Activated T-cell treated with anti-CD3 and anti-CD28 coated beads, Interleukin-2, amount 50 U/mL, for 24 hours (primary cell): ENCODE measurements around the gene TBC1D3B.
"Not testable (repeated sequence)": the region's sequence is repeated elsewhere in the genome, so short reads cannot be mapped to it uniquely, and the experiment has no call there.

Experiments
- DNase-seq: peaks from one replicate; pipeline ENCODE4 v3.0.0-alpha.2; 2020
- H3K27ac Mint-ChIP-seq: 2 replicates; pipeline ENCODE4 v1.8.0; 2020; ENCODE audit warnings: mild to moderate bottlenecking, mixed read lengths
- H3K27me3 Mint-ChIP-seq: 2 replicates; pipeline ENCODE4 v1.8.0; 2020; ENCODE audit warnings: mixed read lengths
- H3K36me3 Mint-ChIP-seq: 2 replicates; pipeline ENCODE4 v1.8.0; 2020; ENCODE audit warnings: low read depth, mixed read lengths
- H3K4me1 Mint-ChIP-seq: 2 replicates; pipeline ENCODE4 v1.8.0; 2020; ENCODE audit warnings: low read depth, mixed read lengths
- H3K4me3 Mint-ChIP-seq: 2 replicates; pipeline ENCODE4 v1.8.0; 2020; ENCODE audit warnings: mild to moderate bottlenecking, moderate library complexity, mixed read lengths
- H3K9me3 Mint-ChIP-seq: 2 replicates; pipeline ENCODE4 v1.8.0; 2020; ENCODE audit warnings: mixed read lengths

TBC1D3B gene

DNA sequence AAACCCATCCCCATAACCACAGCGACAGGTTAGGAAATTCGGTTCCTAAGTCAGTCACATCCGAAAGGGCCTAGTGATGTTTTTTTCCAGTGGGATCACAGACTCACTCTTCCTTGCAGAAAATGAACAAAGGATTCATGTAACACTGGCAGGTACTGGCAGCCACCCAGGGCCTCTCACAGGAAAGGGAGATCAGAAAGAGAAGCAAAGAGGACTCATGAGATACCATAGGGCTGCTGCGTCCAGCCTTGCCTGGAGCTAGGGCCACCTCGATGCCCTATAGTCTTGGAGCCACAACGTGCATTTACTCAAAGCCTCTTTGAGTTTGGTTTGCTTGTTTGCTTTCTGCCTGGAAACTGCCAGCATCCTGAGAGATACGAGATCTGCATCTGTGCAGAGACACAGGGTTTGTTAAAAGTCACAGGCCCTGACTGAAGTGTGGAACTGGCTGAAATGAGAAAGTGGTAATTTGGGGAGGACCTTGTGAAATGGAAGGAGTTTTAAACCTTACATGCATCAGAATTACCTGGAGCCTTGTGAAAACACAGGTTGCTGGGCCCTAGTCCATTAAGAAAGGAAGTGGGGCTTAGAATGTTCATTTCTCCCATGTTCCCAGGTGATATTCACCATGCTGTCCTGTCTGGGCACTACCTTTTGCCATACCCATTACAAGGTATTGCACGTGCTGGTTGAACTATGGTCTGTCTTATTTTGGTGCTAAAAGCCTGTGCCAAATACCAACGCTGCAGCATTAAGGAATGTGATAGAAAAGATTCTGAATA lies 14.3 kb upstream of the TBC1D3B start:
- Mint-ChIP-seq H3K27me3 (peaks cover 43% of the 10 kb centered on the region), H3K4me1 (peaks cover 37% of the 10 kb centered on the region)
- not testable (repeated sequence) for H3K4me3 Mint-ChIP-seq, H3K36me3 Mint-ChIP-seq, DNase-seq, H3K27ac Mint-ChIP-seq, H3K9me3 Mint-ChIP-seq

DNA sequence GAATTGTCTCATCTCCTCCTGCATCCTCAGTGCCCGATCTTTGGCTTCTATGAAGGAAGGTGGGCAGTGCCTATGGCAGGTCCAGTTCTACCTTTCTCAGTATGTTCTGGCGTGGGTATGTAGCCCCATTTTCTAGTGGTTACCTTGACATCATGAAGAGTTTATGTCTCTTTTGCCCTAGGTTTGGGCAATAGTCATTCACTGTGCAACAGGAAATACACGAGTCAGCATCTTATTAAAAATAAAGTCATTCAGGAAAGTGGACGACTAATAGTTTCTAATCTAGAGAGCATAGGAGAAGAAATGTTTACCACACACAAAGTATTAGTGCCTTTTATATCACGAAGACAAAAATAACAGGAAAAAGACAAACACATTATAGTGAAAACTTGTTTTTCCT lies 13.6 kb upstream of the TBC1D3B start:
- not testable (repeated sequence) for H3K4me3 Mint-ChIP-seq, H3K27ac Mint-ChIP-seq, DNase-seq, H3K36me3 Mint-ChIP-seq, H3K9me3 Mint-ChIP-seq
- Mint-ChIP-seq H3K4me1 (peaks cover 37% of the 10 kb centered on the region), H3K27me3 (peaks cover 45% of the 10 kb centered on the region)

DNA sequence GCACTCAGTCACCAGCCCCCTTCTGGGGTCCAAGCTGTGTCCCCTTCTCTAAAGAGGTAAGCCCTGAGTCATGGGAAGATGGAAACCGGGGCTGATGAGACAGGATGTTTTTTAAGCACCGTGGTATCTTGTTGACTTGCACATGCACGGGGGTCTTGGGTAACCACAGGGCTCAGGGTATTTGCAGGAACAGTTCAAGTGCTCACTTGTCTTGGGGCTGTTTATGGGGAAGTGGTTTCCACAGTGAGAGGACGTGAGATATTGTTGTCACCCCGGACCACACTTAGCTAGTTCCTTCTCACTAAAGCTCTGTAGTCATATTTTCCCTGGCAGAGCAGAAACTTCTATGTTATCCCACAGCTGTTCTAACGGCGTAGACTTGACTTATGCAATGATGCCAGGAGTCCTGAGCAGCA lies 12.5 kb upstream of the TBC1D3B start:
- Mint-ChIP-seq H3K4me3 (peak overlapping the region; percentile 28), H3K4me1 (peaks cover 37% of the 10 kb centered on the region), H3K9me3 (no peaks in the 10 kb centered on the region), H3K36me3 (no peaks in the 10 kb centered on the region), H3K27me3 (peaks cover 53% of the 10 kb centered on the region), H3K27ac (peak overlapping the region; percentile 82)
- DNase-seq, result no peak

DNA sequence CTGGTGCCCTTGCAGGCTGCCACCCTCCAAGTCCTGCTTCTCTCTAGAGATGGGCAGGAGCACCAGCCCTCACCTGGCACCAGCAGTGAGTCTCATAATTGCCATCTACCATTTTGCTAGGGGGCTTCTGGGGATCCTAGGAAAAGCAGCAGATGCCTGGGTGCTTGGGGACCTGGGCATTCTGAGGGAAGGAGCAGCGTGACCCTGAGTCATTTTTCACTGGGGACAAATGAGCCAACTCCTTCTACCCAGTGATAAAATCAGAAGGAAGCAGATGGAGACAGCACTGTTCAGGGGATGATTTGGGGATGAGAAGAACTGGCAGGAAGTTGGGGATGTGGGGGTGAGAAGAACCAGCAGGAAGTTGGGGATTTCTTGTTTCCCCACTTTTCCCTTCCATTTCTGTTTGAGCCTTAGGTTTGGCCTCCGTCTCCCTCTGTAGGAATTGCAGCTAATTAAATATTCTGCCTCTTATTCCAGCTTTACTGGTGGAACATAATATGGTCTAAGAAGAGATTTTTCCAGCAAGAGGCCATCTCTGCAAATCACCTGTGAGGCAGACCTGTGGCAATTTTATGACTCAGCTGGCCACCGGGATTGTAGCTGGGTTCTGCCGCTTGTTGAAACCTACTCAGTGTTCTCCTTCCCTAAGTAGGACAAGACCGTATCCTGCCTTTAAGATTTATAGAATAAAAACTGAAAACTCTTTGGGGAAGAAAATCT lies 11.7 kb upstream of the TBC1D3B start:
- Mint-ChIP-seq H3K27ac (peak overlapping the region; percentile 63), H3K4me1 (peaks cover 37% of the 10 kb centered on the region), H3K27me3 (peaks cover 57% of the 10 kb centered on the region)
- H3K36me3 Mint-ChIP-seq, H3K9me3 Mint-ChIP-seq, H3K4me3 Mint-ChIP-seq, DNase-seq: not testable (repeated sequence)

DNA sequence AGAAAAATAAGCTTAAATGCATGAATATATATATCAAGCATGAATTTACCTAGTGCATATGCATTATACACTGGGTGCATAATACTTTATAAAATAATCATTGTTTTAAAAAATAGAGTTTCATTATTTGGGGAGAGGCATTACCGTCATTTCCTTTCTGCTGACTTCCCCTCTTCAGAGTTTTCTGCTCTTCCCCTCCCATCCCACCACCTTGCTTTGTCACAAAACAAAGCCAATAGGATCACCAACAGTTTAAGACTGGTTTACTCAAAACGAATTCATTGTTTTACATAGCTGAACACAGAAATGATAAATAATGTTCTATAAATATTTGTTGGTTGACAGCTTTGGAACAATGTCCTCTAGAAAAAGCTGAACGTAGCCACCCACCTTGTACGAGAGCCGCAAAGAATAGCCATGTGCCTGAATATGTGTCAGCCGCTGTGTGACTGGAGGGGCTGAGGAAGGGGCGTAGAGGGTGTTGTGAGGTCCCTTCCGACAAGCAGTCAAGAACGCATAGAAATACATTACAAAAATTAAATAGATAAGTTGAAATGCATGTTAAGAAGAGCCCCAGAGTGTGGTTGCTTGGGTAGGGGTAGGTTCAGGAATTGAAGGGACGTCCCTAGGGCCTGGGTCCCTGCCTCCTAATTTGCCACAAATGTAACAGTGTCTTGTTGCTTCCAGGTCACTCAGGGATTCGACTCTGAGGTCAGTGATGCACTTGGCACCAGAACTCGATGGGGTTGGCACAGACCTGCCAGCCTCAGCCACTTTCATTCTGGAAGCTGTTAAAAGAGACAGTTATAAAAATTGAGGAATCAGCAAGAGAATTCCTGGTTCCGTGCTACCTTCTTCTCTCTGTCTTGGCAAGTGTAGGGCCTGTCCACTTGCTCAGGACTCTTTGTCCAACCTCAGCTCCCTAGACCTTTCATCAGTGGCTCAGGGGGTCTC lies 10.7 kb upstream of the TBC1D3B start:
- H3K4me3 Mint-ChIP-seq, H3K9me3 Mint-ChIP-seq, DNase-seq, H3K36me3 Mint-ChIP-seq: not testable (repeated sequence)
- H3K27ac Mint-ChIP-seq, result peak overlapping the region; percentile 63
- H3K27me3 Mint-ChIP-seq, result peaks cover 59% of the 10 kb centered on the region
- peaks cover 34% of the 10 kb centered on the region for H3K4me1 Mint-ChIP-seq

DNA sequence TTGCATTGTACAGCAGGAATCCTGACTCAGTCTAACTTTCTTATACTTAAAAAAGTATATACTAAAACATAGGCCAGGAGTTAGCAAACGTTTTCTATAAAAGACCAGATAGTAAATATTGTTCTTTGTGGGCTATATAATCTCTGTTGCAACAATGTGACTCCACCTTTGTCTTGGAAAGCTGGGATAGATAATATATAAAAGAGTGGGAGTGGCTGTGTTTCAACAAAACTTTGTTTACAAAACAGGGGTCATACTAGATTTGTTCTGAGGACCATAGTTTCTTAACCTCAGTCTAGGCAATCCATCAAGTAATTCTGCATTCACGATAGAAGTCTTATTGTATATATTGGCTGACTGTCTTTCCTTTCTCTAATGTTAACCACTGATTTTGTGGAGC lies 9.0 kb upstream of the TBC1D3B start:
- H3K4me1 Mint-ChIP-seq, result peaks cover 26% of the 10 kb centered on the region
- H3K4me3 Mint-ChIP-seq, result no peak overlapping the region
- peaks cover 64% of the 10 kb centered on the region for H3K27me3 Mint-ChIP-seq
- H3K27ac Mint-ChIP-seq, result no peak overlapping the region
- DNase-seq, result no peak
- no peaks in the 10 kb centered on the region for H3K9me3 Mint-ChIP-seq
- no peaks in the 10 kb centered on the region for H3K36me3 Mint-ChIP-seq

DNA sequence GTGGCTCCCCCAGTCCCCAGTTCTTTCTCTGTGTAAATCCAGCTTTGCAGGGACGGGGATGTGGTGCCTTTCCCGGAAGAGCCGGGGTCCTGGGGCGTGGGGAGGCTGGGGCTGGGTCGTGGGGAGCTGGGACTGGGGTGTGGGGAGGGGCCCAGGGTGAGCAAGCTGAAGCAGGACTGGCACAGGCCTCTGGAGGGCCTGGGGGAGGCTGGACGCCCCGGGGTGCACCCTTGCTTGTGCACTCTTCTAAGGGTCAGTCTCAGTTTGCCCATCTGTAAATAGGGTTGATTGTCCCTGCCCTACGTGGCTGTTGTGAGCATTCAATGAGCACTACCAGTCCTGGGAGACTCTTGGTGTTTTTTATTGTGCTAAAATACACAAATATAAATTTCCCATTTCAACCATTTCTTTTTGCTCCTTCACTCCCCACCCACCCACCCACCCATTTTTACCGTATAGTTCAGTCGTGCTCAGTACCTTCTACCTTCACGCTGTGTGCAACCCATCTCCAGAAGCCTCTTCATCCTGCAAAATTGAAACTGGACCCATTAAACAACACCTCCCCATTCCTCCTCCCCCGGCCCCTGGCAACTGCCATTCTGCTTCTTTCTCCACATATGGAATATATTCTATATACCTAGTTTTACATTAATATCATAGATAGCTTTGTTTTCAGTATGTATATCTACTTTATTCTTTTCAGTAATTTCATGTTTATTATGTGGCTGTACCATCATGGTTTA lies 7.8 kb upstream of the TBC1D3B start:
- Mint-ChIP-seq H3K4me3 (peak overlapping the region; percentile 66), H3K27me3 (peaks cover 61% of the 10 kb centered on the region), H3K9me3 (no peaks in the 10 kb centered on the region), H3K4me1 (peaks cover 20% of the 10 kb centered on the region), H3K27ac (peak overlapping the region; percentile 67), H3K36me3 (no peaks in the 10 kb centered on the region)
- DNase-seq, result no peak

DNA sequence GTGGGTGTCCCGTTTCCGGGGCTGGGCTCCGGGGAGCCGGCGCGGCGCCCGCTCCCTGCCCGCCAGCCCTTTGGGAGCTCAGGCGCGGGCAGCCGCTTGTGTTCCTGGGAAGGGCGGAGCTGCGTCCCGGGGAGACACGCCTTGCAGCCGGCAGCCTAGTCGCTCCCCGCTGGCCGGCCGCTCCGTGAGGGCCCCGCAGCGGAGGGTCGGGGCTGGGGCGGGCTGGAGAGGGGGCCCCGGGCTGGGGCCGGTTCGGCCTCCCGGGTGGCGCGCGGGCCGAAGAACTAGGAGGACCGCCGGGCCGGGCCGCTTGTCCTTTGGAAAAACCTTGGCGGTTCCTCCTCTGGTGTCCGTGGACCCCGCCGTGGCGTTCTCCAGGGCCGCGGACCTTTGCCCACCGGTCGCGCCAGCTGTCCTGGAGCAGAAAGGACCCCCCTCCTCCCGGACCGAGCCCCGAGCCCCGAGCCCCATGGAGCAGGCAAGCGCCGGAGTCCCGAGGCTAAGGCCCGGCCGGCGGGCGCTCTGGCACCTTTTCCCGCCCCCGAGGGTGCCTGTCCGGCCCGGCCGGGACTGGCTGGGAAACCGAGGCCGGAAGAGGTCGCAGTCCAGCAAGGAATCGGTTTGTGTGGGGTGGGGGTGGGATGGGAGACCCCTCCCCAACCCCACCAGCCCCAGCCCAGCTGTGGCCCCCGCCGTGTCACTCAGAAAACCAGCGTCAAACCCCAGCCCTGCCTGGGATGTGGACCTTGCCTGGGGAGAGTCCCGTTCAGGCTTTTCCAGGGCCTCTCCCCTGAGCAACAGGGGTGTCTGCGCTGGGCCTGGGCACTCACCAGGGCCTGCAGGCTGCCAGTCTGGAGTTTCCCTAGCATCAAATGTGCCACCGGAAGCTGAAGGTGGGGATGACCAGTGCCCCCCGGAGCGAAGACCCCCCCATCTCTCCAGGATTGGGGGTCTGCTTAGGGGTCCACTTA lies 6.8 kb upstream of the TBC1D3B start:
- H3K27ac Mint-ChIP-seq, result peak overlapping the region; percentile 67
- DNase-seq, result peak; percentile 45
- H3K9me3 Mint-ChIP-seq, result no peaks in the 10 kb centered on the region
- no peaks in the 10 kb centered on the region for H3K36me3 Mint-ChIP-seq
- H3K4me3 Mint-ChIP-seq, result peak overlapping the region; percentile 66
- H3K27me3 Mint-ChIP-seq, result peaks cover 56% of the 10 kb centered on the region
- peaks cover 11% of the 10 kb centered on the region for H3K4me1 Mint-ChIP-seq

DNA sequence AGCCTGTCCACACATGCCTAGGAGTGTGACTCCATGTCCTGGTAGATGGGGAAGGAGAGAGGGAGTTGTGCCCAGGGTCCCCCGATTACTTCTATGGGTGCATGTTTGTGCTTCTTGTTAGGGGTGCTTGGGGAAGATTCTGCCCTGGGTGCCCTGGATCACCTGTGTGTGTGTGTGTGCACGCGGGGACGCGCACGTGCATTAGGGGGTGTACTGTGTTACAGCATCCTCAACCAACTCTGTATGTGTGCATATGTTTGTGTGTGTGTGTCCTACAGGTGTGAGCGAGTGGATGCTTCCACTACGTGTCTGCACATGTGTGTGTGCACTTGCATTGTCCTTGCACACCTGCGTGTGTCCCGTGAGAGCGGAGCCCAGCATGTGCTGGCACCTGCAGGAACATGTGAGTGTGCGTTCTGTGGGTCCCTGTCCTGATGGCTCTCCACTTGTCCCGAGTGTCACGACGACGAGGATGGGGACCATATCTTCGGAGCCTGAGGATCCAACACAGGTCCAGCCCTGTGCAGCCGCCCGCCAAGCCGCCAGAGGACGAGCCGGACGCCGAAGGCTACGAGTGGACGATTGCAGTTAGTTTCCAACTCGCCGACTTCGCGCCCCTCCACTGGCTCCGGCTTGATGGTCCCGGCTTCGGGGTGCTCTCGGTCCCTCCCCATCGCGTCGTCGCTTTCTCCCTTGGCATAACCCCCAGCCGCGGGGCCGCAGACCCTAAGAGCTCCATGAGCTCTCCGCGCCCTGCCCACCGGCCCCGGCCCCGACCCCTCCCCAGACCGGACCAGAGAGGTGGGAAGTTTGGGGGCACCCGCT lies 6.0 kb upstream of the TBC1D3B start:
- H3K36me3 Mint-ChIP-seq, result no peaks in the 10 kb centered on the region
- no peak for DNase-seq
- H3K27ac Mint-ChIP-seq, result no peak overlapping the region
- peak overlapping the region; percentile 15 for H3K4me3 Mint-ChIP-seq
- peaks cover 4% of the 10 kb centered on the region for H3K4me1 Mint-ChIP-seq
- H3K27me3 Mint-ChIP-seq, result peaks cover 47% of the 10 kb centered on the region
- H3K9me3 Mint-ChIP-seq, result no peaks in the 10 kb centered on the region

DNA sequence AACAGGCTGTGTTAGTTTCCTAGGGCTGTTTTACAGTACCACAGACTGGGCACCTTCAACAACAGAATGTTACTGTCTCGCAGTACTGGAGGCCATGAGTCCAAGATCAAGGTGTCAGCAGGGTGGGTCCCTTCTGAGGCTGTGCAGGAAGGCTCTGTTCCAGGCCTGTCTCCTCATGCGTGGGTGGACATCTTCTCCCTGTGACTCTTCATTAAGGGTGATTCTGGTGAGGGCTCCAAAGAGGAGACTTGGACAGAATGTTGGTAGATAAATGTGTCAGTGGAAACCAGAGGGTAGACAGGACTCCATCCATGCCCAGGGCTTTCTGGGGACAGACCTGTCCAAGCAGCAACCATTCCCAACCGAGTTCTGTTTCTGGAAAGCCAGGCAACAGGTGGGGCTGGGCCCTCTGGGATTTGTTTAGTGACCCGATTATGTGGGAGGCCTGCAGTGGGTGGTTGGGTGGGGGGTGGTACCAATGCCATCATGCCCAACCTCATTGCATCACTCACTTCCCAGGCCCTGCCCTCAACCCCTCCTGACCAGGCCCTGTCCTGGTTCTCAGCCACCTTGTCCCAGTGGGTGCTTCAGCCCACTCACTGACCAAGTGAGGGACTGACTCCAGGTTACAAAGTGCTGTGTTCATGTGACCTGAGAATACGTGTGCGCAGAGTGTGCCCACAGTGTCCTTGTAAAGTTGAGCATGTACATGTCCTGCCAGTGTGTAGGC lies 5.2 kb upstream of the TBC1D3B start:
- not testable (repeated sequence) for H3K4me1 Mint-ChIP-seq, H3K27ac Mint-ChIP-seq, DNase-seq, H3K4me3 Mint-ChIP-seq, H3K9me3 Mint-ChIP-seq, H3K36me3 Mint-ChIP-seq
- H3K27me3 Mint-ChIP-seq, result peaks cover 42% of the 10 kb centered on the region

DNA sequence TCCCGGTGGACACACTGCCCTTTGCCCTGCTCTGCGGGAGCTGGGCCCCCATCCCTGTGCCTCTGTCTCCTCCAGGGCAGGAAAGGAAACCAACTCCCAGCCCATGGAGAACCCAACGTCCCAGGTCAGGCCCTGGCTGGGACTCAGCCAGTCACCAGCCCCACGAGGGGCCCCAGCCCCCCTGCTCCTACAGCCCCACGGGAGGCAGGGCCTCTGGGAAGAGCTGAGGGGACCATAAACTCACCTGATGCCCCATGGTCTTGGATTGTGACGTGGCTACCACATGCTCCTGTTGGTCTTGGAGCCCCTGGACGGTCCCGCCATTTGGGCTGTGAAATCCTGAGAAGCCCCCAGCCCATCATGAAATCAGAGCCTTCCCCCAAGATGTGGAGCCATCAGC lies 7.6 kb downstream of the TBC1D3B start:
- not testable (repeated sequence) for H3K4me1 Mint-ChIP-seq, DNase-seq, H3K27me3 Mint-ChIP-seq, H3K27ac Mint-ChIP-seq, H3K9me3 Mint-ChIP-seq, H3K4me3 Mint-ChIP-seq, H3K36me3 Mint-ChIP-seq
